H1 (cell line): ENCODE data around the gene GPX4. TPM values are rescaled to one million over a fixed set of nuclear protein-coding genes. Genes with fewer than 3 reads are reported as not detected.

ENCODE experiments used
- CTCF ChIA-PET: fragments of 300-600 bp; sonication (Branson Sonifier 250); formaldehyde crosslinking; loops from one replicate; lab custom pipeline; 2021; ENCODE audit not compliant: partially characterized antibody; lab: Charles Lee
- POLR2A ChIA-PET: fragments of 300-600 bp; sonication (Branson Sonifier 250); formaldehyde crosslinking; loops from one replicate; lab custom pipeline; 2021; ENCODE audit warnings: inconsistent platforms; ENCODE audit not compliant: partially characterized antibody; lab: Charles Lee
- DNase-seq, 2 experiments: peaks; one replicate each; pipeline versions ENCODE4 v3.0.0 to v3.0.0-alpha.2; 2010 to 2022; ENCODE audit warnings: low spot score in 2 of 2, low read depth in 1 of 2, mixed read lengths in 1 of 2
- FAIRE-seq: peaks from 2 replicates; lab custom pipeline; 2011; peaks lifted over from hg19 to GRCh38; lab: Jason Lieb, UNC
- H2AFZ ChIP-seq: 2 replicates; pipeline ENCODE4 v1.8.1; 2012; ENCODE audit warnings: low read length, inconsistent platforms
- H2AK5ac ChIP-seq: 2 replicates; pipeline ENCODE4 v1.6.1; 2013; ENCODE audit warnings: low read depth, low read length
- H2BK120ac ChIP-seq: replicated peaks from 2 replicates; pipeline ENCODE3; 2013; ENCODE audit warnings: low read depth, low read length, inconsistent platforms
- H2BK12ac ChIP-seq: 2 replicates; pipeline ENCODE4 v1.6.1; 2013; ENCODE audit warnings: low read depth, low read length
- H2BK15ac ChIP-seq: 2 replicates; pipeline ENCODE4 v1.6.1; 2013; ENCODE audit warnings: low read length
- H2BK20ac ChIP-seq: 2 replicates; pipeline ENCODE4 v1.6.1; 2013; ENCODE audit warnings: low read length
- H2BK5ac ChIP-seq: 2 replicates; pipeline ENCODE4 v1.6.1; 2013; ENCODE audit warnings: low read depth, low read length
- H3K14ac ChIP-seq: 2 replicates; pipeline ENCODE4 v1.6.1; 2013; ENCODE audit warnings: inconsistent platforms; ENCODE audit not compliant: insufficient read length
- H3K18ac ChIP-seq: 2 replicates; pipeline ENCODE4 v1.6.1; 2013; ENCODE audit warnings: low read length; ENCODE audit errors: extremely low read depth
- H3K23ac ChIP-seq: 2 replicates; pipeline ENCODE4 v1.6.1; 2013; ENCODE audit warnings: inconsistent platforms; ENCODE audit not compliant: insufficient read length
- H3K23me2 ChIP-seq: 2 replicates; pipeline ENCODE4 v1.6.1; 2013; ENCODE audit warnings: low read depth, low read length
- H3K27ac ChIP-seq: 2 replicates; pipeline ENCODE4 v1.6.1; 2011; ENCODE audit warnings: low read depth, low read length, inconsistent platforms
- H3K27me3 ChIP-seq, 4 experiments: replicated peaks in 1 of 4; 1 replicate in 1 of 4; 2 replicates in 3 of 4; pipeline versions ENCODE4 v1.6.1 to v1.8.1; 2011 to 2013; ENCODE audit warnings: low read length in 3 of 4, mild to moderate bottlenecking in 3 of 4, inconsistent platforms in 2 of 4, mixed read lengths in 2 of 4, moderate library complexity in 1 of 4; ENCODE audit not compliant: control insufficient read depth in 3 of 4, insufficient read depth in 3 of 4; ENCODE audit errors: extremely low read depth in 1 of 4
- H3K36me3 ChIP-seq, 4 experiments: 2 replicates each; pipeline versions ENCODE4 v1.6.1 to v1.8.1; 2011 to 2013; ENCODE audit warnings: mild to moderate bottlenecking in 4 of 4, low read length in 3 of 4, moderate library complexity in 2 of 4, control low read depth in 1 of 4, inconsistent platforms in 1 of 4; ENCODE audit not compliant: insufficient read depth in 4 of 4, control insufficient read depth in 2 of 4
- H3K4ac ChIP-seq: replicated peaks from 2 replicates; pipeline ENCODE3; 2013; ENCODE audit warnings: low read length, low read depth, mixed read lengths, inconsistent platforms; ENCODE audit not compliant: insufficient read length
- H3K4me1 ChIP-seq, 4 experiments: replicated peaks in 1 of 4; 1 replicate in 1 of 4; 2 replicates in 3 of 4; pipeline versions ENCODE4 v1.6.1 to v1.8.1; 2011 to 2013; ENCODE audit warnings: low read length in 3 of 4, inconsistent platforms in 2 of 4, mixed read lengths in 1 of 4; ENCODE audit not compliant: insufficient read depth in 4 of 4, control insufficient read depth in 3 of 4
- H3K4me2 ChIP-seq, 2 experiments: 2 replicates each; pipeline versions ENCODE4 v1.6.1 to v1.8.1; 2011 to 2013; ENCODE audit warnings: low read depth in 2 of 2, low read length in 2 of 2, control low read depth in 1 of 2, inconsistent platforms in 1 of 2, mild to moderate bottlenecking in 1 of 2; ENCODE audit not compliant: insufficient read depth in 1 of 2
- H3K4me3 ChIP-seq, 4 experiments: fragments of 200-600, 300-600 bp in 1 of 4; sonication (generic), shearing (Covaris generic), sonication (Bioruptor Twin) in 1 of 4; 2 replicates each; pipeline versions ENCODE4 v1.5.1 to v1.8.1; 2011 to 2016; ENCODE audit warnings: low read length in 4 of 4, low read depth in 3 of 4, control low read depth in 2 of 4, inconsistent platforms in 2 of 4, mild to moderate bottlenecking in 2 of 4, mixed read lengths in 1 of 4, moderate library complexity in 1 of 4; ENCODE audit not compliant: insufficient read depth in 2 of 4; ENCODE audit errors: extremely low read depth in 1 of 4
- H3K56ac ChIP-seq: replicated peaks from 2 replicates; pipeline ENCODE3; 2013; ENCODE audit warnings: low read depth, mild to moderate bottlenecking, mixed read lengths, low read length, inconsistent platforms; ENCODE audit not compliant: insufficient read length
- H3K79me1 ChIP-seq: 2 replicates; pipeline ENCODE4 v1.6.1; 2013; ENCODE audit warnings: low read depth, low read length, control low read depth
- H3K79me2 ChIP-seq, 2 experiments: 2 replicates each; pipeline versions ENCODE4 v1.6.1 to v1.8.1; 2012 to 2013; ENCODE audit warnings: low read length in 2 of 2, mild to moderate bottlenecking in 2 of 2, inconsistent platforms in 1 of 2; ENCODE audit not compliant: insufficient read depth in 2 of 2, control insufficient read depth in 1 of 2
- H3K9ac ChIP-seq, 4 experiments: replicated peaks in 1 of 4; 1 replicate in 1 of 4; 2 replicates in 3 of 4; pipeline versions ENCODE4 v1.6.1 to v1.8.1; 2011 to 2013; ENCODE audit warnings: low read depth in 3 of 4, low read length in 3 of 4, control low read depth in 2 of 4, mild to moderate bottlenecking in 2 of 4, moderate library complexity in 2 of 4, inconsistent platforms in 1 of 4; ENCODE audit errors: extremely low read depth in 1 of 4
- H3K9me3 ChIP-seq, 2 experiments: 2 replicates each; pipeline versions ENCODE4 v1.6.1 to v1.8.1; 2012 to 2013; ENCODE audit warnings: mild to moderate bottlenecking in 2 of 2, moderate library complexity in 2 of 2, control low read depth in 1 of 2, inconsistent platforms in 1 of 2, low read depth in 1 of 2, low read length in 1 of 2, mixed read lengths in 1 of 2; ENCODE audit not compliant: insufficient read depth in 2 of 2
- H4K20me1 ChIP-seq, 2 experiments: replicated peaks in 1 of 2; 2 replicates each; pipeline versions ENCODE3 to v1.8.1; 2011 to 2013; ENCODE audit warnings: inconsistent platforms in 2 of 2, low read length in 2 of 2, mild to moderate bottlenecking in 1 of 2; ENCODE audit not compliant: insufficient read depth in 2 of 2, control insufficient read depth in 1 of 2
- H4K5ac ChIP-seq: 2 replicates; pipeline ENCODE4 v1.6.1; 2013; ENCODE audit warnings: low read length, low read depth, mixed read lengths, inconsistent platforms; ENCODE audit not compliant: insufficient read length
- H4K8ac ChIP-seq: 2 replicates; pipeline ENCODE4 v1.8.0; 2013; ENCODE audit warnings: mild to moderate bottlenecking, moderate library complexity, low read length, inconsistent platforms; ENCODE audit not compliant: insufficient read depth; ENCODE audit errors: extremely low read depth
- H4K91ac ChIP-seq: replicated peaks from 2 replicates; pipeline ENCODE3; 2013; ENCODE audit warnings: low read length, mixed read lengths, inconsistent platforms; ENCODE audit not compliant: insufficient read length
- BACH1 ChIP-seq: IDR thresholded peaks from 2 replicates; pipeline ENCODE4 v1.6.1; 2012; ENCODE audit warnings: low read length, improper control_type of control experiment
- CREB1 ChIP-seq: IDR thresholded peaks from 2 replicates; pipeline ENCODE4 v1.6.1; 2012; ENCODE audit warnings: inconsistent platforms
- EGR1 ChIP-seq: IDR thresholded peaks from 2 replicates; pipeline ENCODE4 v1.6.1; 2011; ENCODE audit warnings: low read depth, low read length, borderline replicate concordance
- EP300 ChIP-seq, 2 experiments: IDR thresholded peaks; 1 replicate in 1 of 2; 2 replicates in 1 of 2; pipeline ENCODE4 v1.6.1; 2011 to 2012; ENCODE audit warnings: low read depth in 2 of 2, low read length in 2 of 2, mild to moderate bottlenecking in 2 of 2, borderline replicate concordance in 1 of 2, inconsistent platforms in 1 of 2, moderate library complexity in 1 of 2
- PHF8 ChIP-seq: fragments of 200-600 bp; sonication (generic); conservative IDR thresholded peaks from 2 replicates; pipeline ENCODE4 v1.7.1; 2012; ENCODE audit warnings: low read depth, mild to moderate bottlenecking, inconsistent platforms, low read length, moderate library complexity
- SIX5 ChIP-seq: IDR thresholded peaks from 2 replicates; pipeline ENCODE4 v1.6.1; 2011; ENCODE audit warnings: mild to moderate bottlenecking, low read depth, low read length
- SP1 ChIP-seq: IDR thresholded peaks from 2 replicates; pipeline ENCODE4 v1.6.1; 2011; ENCODE audit warnings: low read depth, low read length
- SP2 ChIP-seq: IDR thresholded peaks from 2 replicates; pipeline ENCODE4 v1.6.1; 2012; ENCODE audit warnings: mild to moderate bottlenecking, low read length, inconsistent platforms
- SP4 ChIP-seq: IDR thresholded peaks from 2 replicates; pipeline ENCODE4 v1.6.1; 2012; ENCODE audit warnings: low read length, inconsistent platforms
- TAF1 ChIP-seq: IDR thresholded peaks from 2 replicates; pipeline ENCODE4 v1.6.1; 2011; ENCODE audit warnings: mild to moderate bottlenecking, low read depth, low read length
- WGBS, 2 experiments: shearing (Covaris generic) in 1 of 2; methylation state at CpG; one replicate each; pipeline versions ENCODE4 v1.1.6 to v1.1.7; 2013 to 2015; ENCODE audit warnings: low lambda C conversion rate in 2 of 2, mixed read lengths in 2 of 2, inconsistent platforms in 1 of 2, low coverage in 1 of 2, missing lambda C conversion rate in 1 of 2; ENCODE audit not compliant: insufficient replicate concordance in 2 of 2, insufficient coverage in 1 of 2, insufficient read length in 1 of 2; ENCODE audit errors: extremely low coverage in 1 of 2, missing lambda C conversion rate in 1 of 2; 5-methylcytosine and 5-hydroxymethylcytosine counted together
- polyA plus RNA-seq, 7 experiments: library from polyadenylated mRNA; depleted of rRNA in 3 of 7; stranded (reverse) in 5 of 7; unstranded in 2 of 7; fragments of >200 nt in 5 of 7; fragments of 200-250 nt in 2 of 7; gene quantifications; 1 replicate in 5 of 7; 2 replicates in 1 of 7; 4 replicates in 1 of 7; pipeline versions ENCODE4 v1.2.1 to v1.2.3, GENCODE V29; 2011 to 2013; ENCODE audit warnings: missing spikeins in 2 of 7, mixed read lengths in 2 of 7
- total RNA-seq: library from RNA; stranded (reverse); fragmentation: NEBNext Ultra II Directional; extraction: Animal tissue kit (Norgen Biotek cat#: 25700); gene quantifications from 2 replicates; pipeline ENCODE4 v1.2.1, GENCODE V29; 2021
- TF ChIP-seq, protein P1 (sequence below): IDR thresholded peaks from 2 replicates; pipeline ENCODE4 v1.6.1; 2011; ENCODE audit warnings: low read length, improper control_type of control experiment

Gene GPX4
- total and polyA plus RNA-seq, 2 of the 8 experiments (the other 6 are each of a cell fraction or from before 2014, with no cell fraction given): 342 to 693 TPM

DNA sequence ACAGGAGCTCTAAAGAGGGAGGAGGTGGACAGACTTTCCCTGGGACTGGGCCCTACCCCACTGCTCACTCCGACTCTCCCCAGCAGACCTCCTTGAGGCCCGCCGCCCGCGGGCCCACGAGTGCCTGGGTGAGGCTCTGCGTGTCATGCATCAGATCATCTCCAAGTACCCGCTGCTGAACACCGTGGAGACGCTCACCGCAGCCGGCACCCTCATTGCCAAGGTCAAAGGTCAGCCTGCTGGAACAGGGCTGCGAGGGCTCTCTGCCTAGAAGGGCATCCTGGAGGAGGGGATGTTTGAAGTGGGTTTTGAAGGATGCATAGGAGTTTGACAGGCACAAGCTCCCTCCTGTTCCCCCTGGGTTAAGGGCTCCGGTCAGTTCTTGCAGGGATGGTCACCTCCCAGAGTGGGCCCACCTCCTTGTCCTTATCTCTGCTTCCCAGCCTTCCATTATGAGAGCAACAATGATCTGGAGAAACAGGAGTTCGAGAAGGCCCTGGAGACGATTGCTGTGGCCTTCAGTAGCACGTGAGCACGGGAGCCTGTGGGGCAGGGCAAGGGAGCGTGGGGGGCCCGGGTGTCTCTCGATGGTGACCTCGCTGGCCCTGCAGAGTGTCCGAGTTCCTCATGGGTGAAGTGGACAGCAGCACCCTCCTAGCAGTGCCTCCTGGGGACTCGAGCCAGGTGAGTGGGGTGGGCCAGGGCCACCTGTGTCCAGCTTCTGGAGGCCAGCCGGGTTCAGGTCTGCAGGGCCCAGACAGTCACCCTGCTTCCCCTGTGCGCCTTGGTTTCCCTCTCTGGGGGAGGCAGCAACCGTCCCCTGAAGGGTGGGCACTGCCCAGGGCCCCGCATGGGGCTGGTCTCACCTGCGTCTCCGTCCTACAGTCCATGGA lies 30.5 kb upstream of the GPX4 start:
- H3K4me1 ChIP-seq: peaks cover 0 to 4% (median 1%) of the 10 kb centered on the region in 4 experiments; a peak in 2 of 7 replicates
- H2BK15ac ChIP-seq: no peak overlapping the region
- no peak overlapping the region for H3K4me3 ChIP-seq
- WGBS, 2 experiments: 96% methylated on average over 28 of the region's 30 CpGs; no CpG with 5 or more reads in 1 of the 2 experiments
- no peak overlapping the region for H3K4me2 ChIP-seq
- peaks cover 1 to 12% of the 10 kb centered on the region in 2 experiments for H4K20me1 ChIP-seq
- no peaks in the 10 kb centered on the region for H3K9me3 ChIP-seq
- POLR2A ChIA-PET: interaction anchor here (0.6 to 7.1 kb wide), 9 partner anchors 7 to 54 kb away, joined by 3 to 52 read pairs (median 13); partner anchors contain the start of genes ABCA7 and CNN2
- H3K9ac ChIP-seq: no peak overlapping the region
- no peak overlapping the region for H3K56ac ChIP-seq
- H2BK12ac ChIP-seq: no peak overlapping the region
- no peak overlapping the region for H4K8ac ChIP-seq
- H4K91ac ChIP-seq: no peak overlapping the region
- no peak overlapping the region for H2AK5ac ChIP-seq
- no peak overlapping the region for H2AFZ ChIP-seq
- no peak overlapping the region for H2BK5ac ChIP-seq
- no peak overlapping the region for H4K5ac ChIP-seq
- H3K23me2 ChIP-seq: peaks cover 3% of the 10 kb centered on the region; the same call in 1 of the 2 replicates
- no peak overlapping the region for H3K18ac ChIP-seq
- no peak overlapping the region for H3K14ac ChIP-seq
- peaks cover 0 to 23% (median 3%) of the 10 kb centered on the region in 4 experiments; a peak in 2 of 8 replicates for H3K36me3 ChIP-seq
- no peak for DNase-seq
- H3K4ac ChIP-seq: no peak overlapping the region
- no peaks in the 10 kb centered on the region for H3K79me2 ChIP-seq
- CTCF ChIA-PET: interaction anchor here (1.0 to 3.7 kb wide), 6 partner anchors 7 to 171 kb away, joined by 3 to 24 read pairs (median 4); partner anchors contain the start of gene ABCA7
- H3K23ac ChIP-seq: no peak overlapping the region
- peaks cover 0 to 4% (median 2%) of the 10 kb centered on the region in 4 experiments; a peak in 2 of 7 replicates for H3K27me3 ChIP-seq
- no peak overlapping the region for H2BK20ac ChIP-seq
- peaks cover 5% of the 10 kb centered on the region for H3K79me1 ChIP-seq
- H2BK120ac ChIP-seq: no peak overlapping the region
- FAIRE-seq: no peak
- H3K27ac ChIP-seq: no peak overlapping the region
- TF ChIP-seq EP300 (IDR thresholded peaks at IDR 0.05; ENCODE audit: borderline replicate concordance in 1 of 2, low read depth in 2 of 2, low read length in 2 of 2): no peak
- no peak for TF ChIP-seq SIX5
- no peak for TF ChIP-seq SP1
- TF ChIP-seq EGR1: no peak
- no peak for TF ChIP-seq BACH1
- TF ChIP-seq, protein P1, sequence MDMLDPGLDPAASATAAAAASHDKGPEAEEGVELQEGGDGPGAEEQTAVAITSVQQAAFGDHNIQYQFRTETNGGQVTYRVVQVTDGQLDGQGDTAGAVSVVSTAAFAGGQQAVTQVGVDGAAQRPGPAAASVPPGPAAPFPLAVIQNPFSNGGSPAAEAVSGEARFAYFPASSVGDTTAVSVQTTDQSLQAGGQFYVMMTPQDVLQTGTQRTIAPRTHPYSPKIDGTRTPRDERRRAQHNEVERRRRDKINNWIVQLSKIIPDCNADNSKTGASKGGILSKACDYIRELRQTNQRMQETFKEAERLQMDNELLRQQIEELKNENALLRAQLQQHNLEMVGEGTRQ: no peak
- no peak for TF ChIP-seq CREB1
- no peak for TF ChIP-seq PHF8
- no peak for TF ChIP-seq SP2
- TF ChIP-seq SP4: no peak
- no peak for TF ChIP-seq TAF1
